Stimulated activated CD8-positive, alpha-beta memory T cell treated with anti-CD3 and anti-CD28 coated beads, Interleukin-12 subunit alpha, Interleukin-12 subunit beta, amount 100 ng/mL, for 1 hour (primary cell): ENCODE measurements around the gene MCOLN1.
"Not testable (repeated sequence)": the region's sequence is repeated elsewhere in the genome, so short reads cannot be mapped to it uniquely, and the experiment has no call there.

Experiments
- DNase-seq: peaks from one replicate; pipeline ENCODE4 v3.0.0-alpha.2; 2020; ENCODE audit warnings: low read depth

The MCOLN1 gene

GRCh38 chr19:7526059-7526929 lies 3.9 kb downstream of the MCOLN1 start:
- no peak for DNase-seq

- no peak for DNase-seq
These were observed 5.2 kb downstream of the MCOLN1 start for GRCh38 chr19:7527516-7528191.

- DNase-seq: no peak
These were observed 5.7 kb downstream of the MCOLN1 start for GRCh38 chr19:7528192-7528519.

GRCh38 chr19:7528522-7529245 lies 6.3 kb downstream of the MCOLN1 start:
- DNase-seq: no peak

GRCh38 chr19:7529246-7529600 lies 6.8 kb downstream of the MCOLN1 start:
- no peak for DNase-seq

- DNase-seq: no peak
These were observed 7.4 kb downstream of the MCOLN1 start for GRCh38 chr19:7529610-7530490.

- no peak for DNase-seq
These were observed 11.0 kb downstream of the MCOLN1 start for GRCh38 chr19:7533281-7533885.

GRCh38 chr19:7533925-7534480 lies 11.6 kb downstream of the MCOLN1 start:
- peak; percentile 72 for DNase-seq

GRCh38 chr19:7534531-7535046 lies 12.2 kb downstream of the MCOLN1 start:
- no peak for DNase-seq

GRCh38 chr19:7535047-7535997 lies 12.9 kb downstream of the MCOLN1 start, which contains the start of gene PNPLA6:
TSS of gene PNPLA6 (plus strand) at chr19:7535717. CDS start at chr19:7535789, 72 bp downstream.
- DNase-seq: peak; percentile 83

GRCh38 chr19:7535998-7536695 lies 13.7 kb downstream of the MCOLN1 start:
- DNase-seq: no peak

- DNase-seq: not testable (repeated sequence)
These were observed 16.6 kb downstream of the MCOLN1 start for GRCh38 chr19:7538990-7539389.

GRCh38 chr19:7539827-7540425 lies 17.5 kb downstream of the MCOLN1 start:
- DNase-seq: no peak

- DNase-seq: no peak
These were observed 18.5 kb downstream of the MCOLN1 start for GRCh38 chr19:7540761-7541474.

- no peak for DNase-seq
These were observed 19.0 kb downstream of the MCOLN1 start for GRCh38 chr19:7541475-7541824.

- no peak for DNase-seq
These were observed 19.5 kb downstream of the MCOLN1 start for GRCh38 chr19:7541828-7542443.

GRCh38 chr19:7542556-7543348 lies 20.3 kb downstream of the MCOLN1 start:
- DNase-seq: no peak
